ENCODE measurements around the gene MAP7. TPM values are rescaled to one million over a fixed set of nuclear protein-coding genes. Genes with fewer than 3 reads are reported as not detected.
A peak's percentile ranks its signal among the peaks of the same experiment; 100 is the strongest.

MAP7 gene
- total and polyA plus RNA-seq, 2 experiments from 2014 or later: 0.76 to 0.79 TPM

- Histone ChIP-seq H3K27ac (no peak overlapping the region), H3K36me3 (ENCODE audit: low read depth) (no peaks in the 10 kb centered on the region), H3K4me2 (ENCODE audit: unreplicated experiment) (no peak overlapping the region), H2AFZ (no peak overlapping the region), H3K4me3 (no peak overlapping the region), H3K4me1 (ENCODE audit: insufficient read depth) (no peaks in the 10 kb centered on the region), H3K9ac (no peak overlapping the region), H3K79me2 (ENCODE audit: insufficient read depth) (no peaks in the 10 kb centered on the region), H3K9me2 (ENCODE audit: insufficient read depth) (no peaks in the 10 kb centered on the region), H3F3A (ENCODE audit: insufficient read depth) (no peaks in the 10 kb centered on the region), H3K9me3 (ENCODE audit: low read depth) (no peaks in the 10 kb centered on the region), H4K20me1 (ENCODE audit: insufficient read depth) (no peaks in the 10 kb centered on the region), H3K27me3 (replicated peaks; ENCODE audit: insufficient read depth) (no peaks in the 10 kb centered on the region)
- DNase-seq: no peak
- TF ChIP-seq EZH2phosphoT487 (IDR thresholded peaks at IDR 0.05; ENCODE audit: insufficient read depth, low read depth): no peak
- no peak for TF ChIP-seq EZH2 (IDR thresholded peaks at IDR 0.05; ENCODE audit: insufficient read depth, poor library complexity, severe bottlenecking)
- in situ Hi-C loops (cut with MboI): no loop called here
- WGBS, 2 experiments (ENCODE audit: low coverage in 1 of 2, low lambda C conversion rate in 2 of 2, missing lambda C conversion rate in 2 of 2): 90 to 91% methylated on average over 6 of the region's 6 CpGs
These were observed 190.4 kb downstream of the MAP7 start for GRCh38 chr6:136359851-136360250.

- Histone ChIP-seq H3K9me2 (ENCODE audit: insufficient read depth) (no peaks in the 10 kb centered on the region), H3K4me1 (ENCODE audit: insufficient read depth) (no peaks in the 10 kb centered on the region), H4K20me1 (ENCODE audit: insufficient read depth) (no peaks in the 10 kb centered on the region), H3K27ac (no peak overlapping the region), H2AFZ (no peak overlapping the region), H3K9me3 (ENCODE audit: low read depth) (no peaks in the 10 kb centered on the region), H3K27me3 (replicated peaks; ENCODE audit: insufficient read depth) (no peaks in the 10 kb centered on the region), H3K36me3 (ENCODE audit: low read depth) (no peaks in the 10 kb centered on the region), H3F3A (ENCODE audit: insufficient read depth) (no peaks in the 10 kb centered on the region), H3K4me3 (no peak overlapping the region), H3K4me2 (ENCODE audit: unreplicated experiment) (no peak overlapping the region), H3K9ac (no peak overlapping the region), H3K79me2 (ENCODE audit: insufficient read depth) (no peaks in the 10 kb centered on the region)
- no peak for DNase-seq
- in situ Hi-C loops (cut with MboI): no loop called here
- WGBS, 2 experiments (ENCODE audit: low coverage in 1 of 2, low lambda C conversion rate in 2 of 2, missing lambda C conversion rate in 2 of 2): 5 to 6% methylated on average over 2 of the region's 2 CpGs
- TF ChIP-seq EZH2phosphoT487 (IDR thresholded peaks at IDR 0.05; ENCODE audit: insufficient read depth, low read depth): no peak
- TF ChIP-seq EZH2 (IDR thresholded peaks at IDR 0.05; ENCODE audit: insufficient read depth, poor library complexity, severe bottlenecking): no peak
These were observed 198.6 kb downstream of the MAP7 start for GRCh38 chr6:136351518-136352110.

GRCh38 chr6:136350914-136351313 is 199.3 kb downstream of the MAP7 start:
- Histone ChIP-seq H3K36me3 (ENCODE audit: low read depth) (no peaks in the 10 kb centered on the region), H3K9me2 (ENCODE audit: insufficient read depth) (no peaks in the 10 kb centered on the region), H3K9me3 (ENCODE audit: low read depth) (no peaks in the 10 kb centered on the region), H3K27ac (no peak overlapping the region), H3K79me2 (ENCODE audit: insufficient read depth) (no peaks in the 10 kb centered on the region), H3K9ac (no peak overlapping the region), H3K4me1 (ENCODE audit: insufficient read depth) (no peaks in the 10 kb centered on the region), H3F3A (ENCODE audit: insufficient read depth) (no peaks in the 10 kb centered on the region), H3K4me2 (ENCODE audit: unreplicated experiment) (no peak overlapping the region), H3K27me3 (replicated peaks; ENCODE audit: insufficient read depth) (no peaks in the 10 kb centered on the region), H2AFZ (no peak overlapping the region), H3K4me3 (no peak overlapping the region), H4K20me1 (ENCODE audit: insufficient read depth) (no peaks in the 10 kb centered on the region)
- WGBS, 2 experiments (ENCODE audit: low coverage in 1 of 2, low lambda C conversion rate in 2 of 2, missing lambda C conversion rate in 2 of 2): 59 to 67% methylated on average over 3 of the region's 3 CpGs
- no peak for DNase-seq
- TF ChIP-seq EZH2 (IDR thresholded peaks at IDR 0.05; ENCODE audit: insufficient read depth, poor library complexity, severe bottlenecking): no peak
- TF ChIP-seq EZH2phosphoT487 (IDR thresholded peaks at IDR 0.05; ENCODE audit: insufficient read depth, low read depth): no peak
- in situ Hi-C loops (cut with MboI): no loop called here

GRCh38 chr6:136347847-136348246 is 202.4 kb downstream of the MAP7 start:
- no peak overlapping the region for H2AFZ ChIP-seq
- H3K9me3 ChIP-seq (ENCODE audit: low read depth): no peaks in the 10 kb centered on the region
- H3K4me3 ChIP-seq: no peak overlapping the region
- no peak overlapping the region for H3K9ac ChIP-seq
- H4K20me1 ChIP-seq (ENCODE audit: insufficient read depth): no peaks in the 10 kb centered on the region
- 15 to 21% methylated on average over 2 of the region's 2 CpGs for WGBS, 2 experiments (ENCODE audit: low coverage in 1 of 2, low lambda C conversion rate in 2 of 2, missing lambda C conversion rate in 2 of 2)
- no peak overlapping the region for H3K27ac ChIP-seq
- no peaks in the 10 kb centered on the region for H3K79me2 ChIP-seq (ENCODE audit: insufficient read depth)
- H3K9me2 ChIP-seq (ENCODE audit: insufficient read depth): no peaks in the 10 kb centered on the region
- TF ChIP-seq EZH2 (IDR thresholded peaks at IDR 0.05; ENCODE audit: insufficient read depth, poor library complexity, severe bottlenecking) (no peak), EZH2phosphoT487 (IDR thresholded peaks at IDR 0.05; ENCODE audit: insufficient read depth, low read depth) (no peak)
- H3K36me3 ChIP-seq (ENCODE audit: low read depth): no peaks in the 10 kb centered on the region
- no peaks in the 10 kb centered on the region for H3K27me3 ChIP-seq (replicated peaks; ENCODE audit: insufficient read depth)
- DNase-seq: peak; percentile 53
- H3K4me2 ChIP-seq (ENCODE audit: unreplicated experiment): no peak overlapping the region
- H3K4me1 ChIP-seq (ENCODE audit: insufficient read depth): peaks cover 6% of the 10 kb centered on the region
- in situ Hi-C loops (cut with MboI): no loop called here
- H3F3A ChIP-seq (ENCODE audit: insufficient read depth): no peaks in the 10 kb centered on the region

- Histone ChIP-seq H2AFZ (no peak overlapping the region), H3K9me3 (ENCODE audit: low read depth) (no peaks in the 10 kb centered on the region), H3K4me2 (ENCODE audit: unreplicated experiment) (no peak overlapping the region), H3K27ac (no peak overlapping the region), H3K4me3 (no peak overlapping the region), H3K27me3 (replicated peaks; ENCODE audit: insufficient read depth) (no peaks in the 10 kb centered on the region), H3K9ac (no peak overlapping the region), H3K36me3 (ENCODE audit: low read depth) (no peaks in the 10 kb centered on the region), H4K20me1 (ENCODE audit: insufficient read depth) (no peaks in the 10 kb centered on the region), H3K79me2 (ENCODE audit: insufficient read depth) (no peaks in the 10 kb centered on the region), H3K9me2 (ENCODE audit: insufficient read depth) (no peaks in the 10 kb centered on the region), H3K4me1 (ENCODE audit: insufficient read depth) (peaks cover 6% of the 10 kb centered on the region), H3F3A (ENCODE audit: insufficient read depth) (no peaks in the 10 kb centered on the region)
- WGBS, 2 experiments (ENCODE audit: low coverage in 1 of 2, low lambda C conversion rate in 2 of 2, missing lambda C conversion rate in 2 of 2): 94 to 97% methylated on average over 2 of the region's 2 CpGs
- in situ Hi-C loops (cut with MboI): no loop called here
- DNase-seq: no peak
- TF ChIP-seq EZH2phosphoT487 (IDR thresholded peaks at IDR 0.05; ENCODE audit: insufficient read depth, low read depth): no peak
- TF ChIP-seq EZH2 (IDR thresholded peaks at IDR 0.05; ENCODE audit: insufficient read depth, poor library complexity, severe bottlenecking): no peak
These were observed 205.1 kb downstream of the MAP7 start for GRCh38 chr6:136345145-136345544.

All from GM23248 (cell line).